H1 (cell line): ENCODE results near the gene ANKRD31. TPM values are rescaled to one million over a fixed set of nuclear protein-coding genes. Genes with fewer than 3 reads are reported as not detected.

ENCODE experiments used
- CTCF ChIA-PET: fragments of 300-600 bp; sonication (Branson Sonifier 250); formaldehyde crosslinking; loops from one replicate; lab custom pipeline; 2021; ENCODE audit not compliant: partially characterized antibody; lab: Charles Lee
- POLR2A ChIA-PET: fragments of 300-600 bp; sonication (Branson Sonifier 250); formaldehyde crosslinking; loops from one replicate; lab custom pipeline; 2021; ENCODE audit warnings: inconsistent platforms; ENCODE audit not compliant: partially characterized antibody; lab: Charles Lee
- DNase-seq, 2 experiments: peaks; one replicate each; pipeline versions ENCODE4 v3.0.0 to v3.0.0-alpha.2; 2010 to 2022; ENCODE audit warnings: low spot score in 2 of 2, low read depth in 1 of 2, mixed read lengths in 1 of 2
- FAIRE-seq: peaks from 2 replicates; lab custom pipeline; 2011; peaks lifted over from hg19 to GRCh38; lab: Jason Lieb, UNC
- H2AFZ ChIP-seq: 2 replicates; pipeline ENCODE4 v1.8.1; 2012; ENCODE audit warnings: low read length, inconsistent platforms
- H2AK5ac ChIP-seq: 2 replicates; pipeline ENCODE4 v1.6.1; 2013; ENCODE audit warnings: low read depth, low read length
- H2BK120ac ChIP-seq: replicated peaks from 2 replicates; pipeline ENCODE3; 2013; ENCODE audit warnings: low read depth, low read length, inconsistent platforms
- H2BK12ac ChIP-seq: 2 replicates; pipeline ENCODE4 v1.6.1; 2013; ENCODE audit warnings: low read depth, low read length
- H2BK15ac ChIP-seq: 2 replicates; pipeline ENCODE4 v1.6.1; 2013; ENCODE audit warnings: low read length
- H2BK20ac ChIP-seq: 2 replicates; pipeline ENCODE4 v1.6.1; 2013; ENCODE audit warnings: low read length
- H2BK5ac ChIP-seq: 2 replicates; pipeline ENCODE4 v1.6.1; 2013; ENCODE audit warnings: low read depth, low read length
- H3K14ac ChIP-seq: 2 replicates; pipeline ENCODE4 v1.6.1; 2013; ENCODE audit warnings: inconsistent platforms; ENCODE audit not compliant: insufficient read length
- H3K18ac ChIP-seq: 2 replicates; pipeline ENCODE4 v1.6.1; 2013; ENCODE audit warnings: low read length; ENCODE audit errors: extremely low read depth
- H3K23ac ChIP-seq: 2 replicates; pipeline ENCODE4 v1.6.1; 2013; ENCODE audit warnings: inconsistent platforms; ENCODE audit not compliant: insufficient read length
- H3K23me2 ChIP-seq: 2 replicates; pipeline ENCODE4 v1.6.1; 2013; ENCODE audit warnings: low read depth, low read length
- H3K27ac ChIP-seq: 2 replicates; pipeline ENCODE4 v1.6.1; 2011; ENCODE audit warnings: low read depth, low read length, inconsistent platforms
- H3K27me3 ChIP-seq, 4 experiments: replicated peaks in 1 of 4; 1 replicate in 1 of 4; 2 replicates in 3 of 4; pipeline versions ENCODE4 v1.6.1 to v1.8.1; 2011 to 2013; ENCODE audit warnings: low read length in 3 of 4, mild to moderate bottlenecking in 3 of 4, inconsistent platforms in 2 of 4, mixed read lengths in 2 of 4, moderate library complexity in 1 of 4; ENCODE audit not compliant: control insufficient read depth in 3 of 4, insufficient read depth in 3 of 4; ENCODE audit errors: extremely low read depth in 1 of 4
- H3K36me3 ChIP-seq, 4 experiments: 2 replicates each; pipeline versions ENCODE4 v1.6.1 to v1.8.1; 2011 to 2013; ENCODE audit warnings: mild to moderate bottlenecking in 4 of 4, low read length in 3 of 4, moderate library complexity in 2 of 4, control low read depth in 1 of 4, inconsistent platforms in 1 of 4; ENCODE audit not compliant: insufficient read depth in 4 of 4, control insufficient read depth in 2 of 4
- H3K4ac ChIP-seq: replicated peaks from 2 replicates; pipeline ENCODE3; 2013; ENCODE audit warnings: low read length, low read depth, mixed read lengths, inconsistent platforms; ENCODE audit not compliant: insufficient read length
- H3K4me1 ChIP-seq, 4 experiments: replicated peaks in 1 of 4; 1 replicate in 1 of 4; 2 replicates in 3 of 4; pipeline versions ENCODE4 v1.6.1 to v1.8.1; 2011 to 2013; ENCODE audit warnings: low read length in 3 of 4, inconsistent platforms in 2 of 4, mixed read lengths in 1 of 4; ENCODE audit not compliant: insufficient read depth in 4 of 4, control insufficient read depth in 3 of 4
- H3K4me2 ChIP-seq, 2 experiments: 2 replicates each; pipeline versions ENCODE4 v1.6.1 to v1.8.1; 2011 to 2013; ENCODE audit warnings: low read depth in 2 of 2, low read length in 2 of 2, control low read depth in 1 of 2, inconsistent platforms in 1 of 2, mild to moderate bottlenecking in 1 of 2; ENCODE audit not compliant: insufficient read depth in 1 of 2
- H3K4me3 ChIP-seq, 4 experiments: fragments of 200-600, 300-600 bp in 1 of 4; sonication (generic), shearing (Covaris generic), sonication (Bioruptor Twin) in 1 of 4; 2 replicates each; pipeline versions ENCODE4 v1.5.1 to v1.8.1; 2011 to 2016; ENCODE audit warnings: low read length in 4 of 4, low read depth in 3 of 4, control low read depth in 2 of 4, inconsistent platforms in 2 of 4, mild to moderate bottlenecking in 2 of 4, mixed read lengths in 1 of 4, moderate library complexity in 1 of 4; ENCODE audit not compliant: insufficient read depth in 2 of 4; ENCODE audit errors: extremely low read depth in 1 of 4
- H3K56ac ChIP-seq: replicated peaks from 2 replicates; pipeline ENCODE3; 2013; ENCODE audit warnings: low read depth, mild to moderate bottlenecking, mixed read lengths, low read length, inconsistent platforms; ENCODE audit not compliant: insufficient read length
- H3K79me1 ChIP-seq: 2 replicates; pipeline ENCODE4 v1.6.1; 2013; ENCODE audit warnings: low read depth, low read length, control low read depth
- H3K79me2 ChIP-seq, 2 experiments: 2 replicates each; pipeline versions ENCODE4 v1.6.1 to v1.8.1; 2012 to 2013; ENCODE audit warnings: low read length in 2 of 2, mild to moderate bottlenecking in 2 of 2, inconsistent platforms in 1 of 2; ENCODE audit not compliant: insufficient read depth in 2 of 2, control insufficient read depth in 1 of 2
- H3K9ac ChIP-seq, 4 experiments: replicated peaks in 1 of 4; 1 replicate in 1 of 4; 2 replicates in 3 of 4; pipeline versions ENCODE4 v1.6.1 to v1.8.1; 2011 to 2013; ENCODE audit warnings: low read depth in 3 of 4, low read length in 3 of 4, control low read depth in 2 of 4, mild to moderate bottlenecking in 2 of 4, moderate library complexity in 2 of 4, inconsistent platforms in 1 of 4; ENCODE audit errors: extremely low read depth in 1 of 4
- H3K9me3 ChIP-seq, 2 experiments: 2 replicates each; pipeline versions ENCODE4 v1.6.1 to v1.8.1; 2012 to 2013; ENCODE audit warnings: mild to moderate bottlenecking in 2 of 2, moderate library complexity in 2 of 2, control low read depth in 1 of 2, inconsistent platforms in 1 of 2, low read depth in 1 of 2, low read length in 1 of 2, mixed read lengths in 1 of 2; ENCODE audit not compliant: insufficient read depth in 2 of 2
- H4K20me1 ChIP-seq, 2 experiments: replicated peaks in 1 of 2; 2 replicates each; pipeline versions ENCODE3 to v1.8.1; 2011 to 2013; ENCODE audit warnings: inconsistent platforms in 2 of 2, low read length in 2 of 2, mild to moderate bottlenecking in 1 of 2; ENCODE audit not compliant: insufficient read depth in 2 of 2, control insufficient read depth in 1 of 2
- H4K5ac ChIP-seq: 2 replicates; pipeline ENCODE4 v1.6.1; 2013; ENCODE audit warnings: low read length, low read depth, mixed read lengths, inconsistent platforms; ENCODE audit not compliant: insufficient read length
- H4K8ac ChIP-seq: 2 replicates; pipeline ENCODE4 v1.8.0; 2013; ENCODE audit warnings: mild to moderate bottlenecking, moderate library complexity, low read length, inconsistent platforms; ENCODE audit not compliant: insufficient read depth; ENCODE audit errors: extremely low read depth
- H4K91ac ChIP-seq: replicated peaks from 2 replicates; pipeline ENCODE3; 2013; ENCODE audit warnings: low read length, mixed read lengths, inconsistent platforms; ENCODE audit not compliant: insufficient read length
- ASH2L ChIP-seq: fragments of 200-600, 300-600 bp; sonication (generic); IDR thresholded peaks from one replicate; pipeline ENCODE4 v1.7.1; 2017; ENCODE audit warnings: low read length
- CREB1 ChIP-seq: IDR thresholded peaks from 2 replicates; pipeline ENCODE4 v1.6.1; 2012; ENCODE audit warnings: inconsistent platforms
- CTBP2 ChIP-seq: IDR thresholded peaks from 2 replicates; pipeline ENCODE4 v1.7.0; 2011; ENCODE audit warnings: borderline replicate concordance, mild to moderate bottlenecking, moderate library complexity, mixed read lengths, low read length; ENCODE audit not compliant: insufficient read depth, insufficient read length
- EGR1 ChIP-seq: IDR thresholded peaks from 2 replicates; pipeline ENCODE4 v1.6.1; 2011; ENCODE audit warnings: low read depth, low read length, borderline replicate concordance
- GTF2F1 ChIP-seq: IDR thresholded peaks from 2 replicates; pipeline ENCODE4 v1.6.1; 2012; ENCODE audit warnings: low read depth, low read length, improper control_type of control experiment, borderline replicate concordance
- NANOG ChIP-seq: IDR thresholded peaks from 2 replicates; pipeline ENCODE4 v1.6.1; 2011; ENCODE audit warnings: low read length, low read depth, mild to moderate bottlenecking, inconsistent platforms; ENCODE audit not compliant: insufficient read depth, poor library complexity, severe bottlenecking
- NRF1 ChIP-seq: IDR thresholded peaks from 2 replicates; pipeline ENCODE4 v1.6.1; 2011; ENCODE audit warnings: mild to moderate bottlenecking, low read depth, low read length, improper control_type of control experiment
- SP1 ChIP-seq: IDR thresholded peaks from 2 replicates; pipeline ENCODE4 v1.6.1; 2011; ENCODE audit warnings: low read depth, low read length
- TBP ChIP-seq: IDR thresholded peaks from 2 replicates; pipeline ENCODE4 v1.6.1; 2011; ENCODE audit warnings: low read depth, low read length, improper control_type of control experiment
- polyA plus RNA-seq, 7 experiments: library from polyadenylated mRNA; depleted of rRNA in 3 of 7; stranded (reverse) in 5 of 7; unstranded in 2 of 7; fragments of >200 nt in 5 of 7; fragments of 200-250 nt in 2 of 7; gene quantifications; 1 replicate in 5 of 7; 2 replicates in 1 of 7; 4 replicates in 1 of 7; pipeline versions ENCODE4 v1.2.1 to v1.2.3, GENCODE V29; 2011 to 2013; ENCODE audit warnings: missing spikeins in 2 of 7, mixed read lengths in 2 of 7
- total RNA-seq: library from RNA; stranded (reverse); fragmentation: NEBNext Ultra II Directional; extraction: Animal tissue kit (Norgen Biotek cat#: 25700); gene quantifications from 2 replicates; pipeline ENCODE4 v1.2.1, GENCODE V29; 2021
- TF ChIP-seq, protein P1 (sequence below), 3 experiments: IDR thresholded peaks; 1 replicate in 2 of 3; 2 replicates in 1 of 3; pipeline versions ENCODE4 v1.5.1 to v1.6.1; 2011; ENCODE audit warnings: low read length in 3 of 3, mild to moderate bottlenecking in 3 of 3, inconsistent platforms in 2 of 3, low read depth in 1 of 3, moderate library complexity in 1 of 3; ENCODE audit not compliant: insufficient read depth in 1 of 3; ENCODE audit errors: control extremely low read depth in 1 of 3
- TF ChIP-seq, protein P2 (sequence below): IDR thresholded peaks from 2 replicates; pipeline ENCODE4 v1.6.1; 2011; ENCODE audit warnings: low read depth, mild to moderate bottlenecking, low read length; ENCODE audit not compliant: insufficient read depth

The ANKRD31 gene
- total and polyA plus RNA-seq, 2 of the 8 experiments (the other 6 are each of a cell fraction or from before 2014, with no cell fraction given) = 0.05 to 0.06 TPM

DNA sequence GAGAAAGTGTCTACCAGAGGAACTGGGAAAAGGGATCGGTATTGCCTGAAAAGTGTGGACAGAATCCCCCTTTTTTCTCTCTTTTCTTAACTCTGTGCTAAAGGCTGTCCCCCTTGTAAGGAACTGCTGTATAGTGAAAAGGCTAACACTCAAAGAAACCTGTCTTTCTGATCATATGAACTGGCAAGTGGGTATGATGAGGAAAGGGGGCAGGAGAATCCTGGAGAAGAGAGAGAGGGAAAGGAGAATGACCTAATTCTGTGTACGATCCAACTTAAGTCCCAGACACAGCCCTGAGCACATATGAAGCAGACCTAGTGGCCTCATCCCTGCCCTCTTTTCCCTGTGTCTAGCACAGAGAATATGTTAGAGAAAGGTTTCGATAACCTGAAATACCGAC lies 967 bp downstream of the ANKRD31 start (continued):
- TF ChIP-seq NANOG = no peak

DNA sequence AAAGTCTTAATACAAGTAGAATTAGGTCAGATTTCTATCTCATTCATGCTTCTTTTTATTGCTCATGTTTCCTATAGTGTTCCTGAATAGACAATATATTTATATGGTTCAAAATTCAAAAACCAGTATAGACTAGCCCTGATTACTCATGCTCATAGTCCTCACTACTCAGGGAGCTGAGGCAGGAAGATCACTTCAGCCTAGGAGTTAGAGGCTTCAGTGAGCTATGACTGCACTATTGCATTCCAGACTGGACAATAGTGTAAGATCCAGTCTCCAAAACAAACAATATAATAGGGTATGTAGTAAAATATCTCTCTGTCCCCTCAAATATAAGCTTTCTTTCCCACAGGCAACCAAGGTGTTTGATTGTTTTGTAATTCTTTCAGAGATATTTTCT lies 2.4 kb downstream of the ANKRD31 start:
- H3K79me2 ChIP-seq = no peaks in the 10 kb centered on the region
- H3K56ac ChIP-seq = no peak overlapping the region
- POLR2A ChIA-PET = no interaction called here
- H4K91ac ChIP-seq = no peak overlapping the region
- H3K27me3 ChIP-seq = no peaks in the 10 kb centered on the region
- no peak overlapping the region for H2BK20ac ChIP-seq
- H4K5ac ChIP-seq = no peak overlapping the region
- no peak overlapping the region for H2BK5ac ChIP-seq
- H3K79me1 ChIP-seq = no peaks in the 10 kb centered on the region
- no peak overlapping the region for H3K4me3 ChIP-seq
- H3K4ac ChIP-seq = no peak overlapping the region
- H3K23me2 ChIP-seq = peaks cover 2% of the 10 kb centered on the region
- H3K23ac ChIP-seq = no peak overlapping the region
- H2BK15ac ChIP-seq = no peak overlapping the region
- no peak overlapping the region for H4K8ac ChIP-seq
- H4K20me1 ChIP-seq = no peaks in the 10 kb centered on the region
- H3K4me1 ChIP-seq = peaks cover 3 to 11% (median 7%) of the 10 kb centered on the region in 4 experiments
- TF ChIP-seq SP1 = no peak
- TF ChIP-seq NRF1 = no peak
- no peak for TF ChIP-seq CREB1
- TF ChIP-seq GTF2F1 = no peak
- TF ChIP-seq, protein P1, sequence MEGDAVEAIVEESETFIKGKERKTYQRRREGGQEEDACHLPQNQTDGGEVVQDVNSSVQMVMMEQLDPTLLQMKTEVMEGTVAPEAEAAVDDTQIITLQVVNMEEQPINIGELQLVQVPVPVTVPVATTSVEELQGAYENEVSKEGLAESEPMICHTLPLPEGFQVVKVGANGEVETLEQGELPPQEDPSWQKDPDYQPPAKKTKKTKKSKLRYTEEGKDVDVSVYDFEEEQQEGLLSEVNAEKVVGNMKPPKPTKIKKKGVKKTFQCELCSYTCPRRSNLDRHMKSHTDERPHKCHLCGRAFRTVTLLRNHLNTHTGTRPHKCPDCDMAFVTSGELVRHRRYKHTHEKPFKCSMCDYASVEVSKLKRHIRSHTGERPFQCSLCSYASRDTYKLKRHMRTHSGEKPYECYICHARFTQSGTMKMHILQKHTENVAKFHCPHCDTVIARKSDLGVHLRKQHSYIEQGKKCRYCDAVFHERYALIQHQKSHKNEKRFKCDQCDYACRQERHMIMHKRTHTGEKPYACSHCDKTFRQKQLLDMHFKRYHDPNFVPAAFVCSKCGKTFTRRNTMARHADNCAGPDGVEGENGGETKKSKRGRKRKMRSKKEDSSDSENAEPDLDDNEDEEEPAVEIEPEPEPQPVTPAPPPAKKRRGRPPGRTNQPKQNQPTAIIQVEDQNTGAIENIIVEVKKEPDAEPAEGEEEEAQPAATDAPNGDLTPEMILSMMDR (IDR thresholded peaks at IDR 0.05; ENCODE audit: control extremely low read depth in 1 of 3, insufficient read depth in 1 of 3, low read depth in 1 of 3, low read length in 3 of 3) = no peak
- TF ChIP-seq CTBP2 = no peak
- no peak for TF ChIP-seq EGR1
- TF ChIP-seq, protein P2, sequence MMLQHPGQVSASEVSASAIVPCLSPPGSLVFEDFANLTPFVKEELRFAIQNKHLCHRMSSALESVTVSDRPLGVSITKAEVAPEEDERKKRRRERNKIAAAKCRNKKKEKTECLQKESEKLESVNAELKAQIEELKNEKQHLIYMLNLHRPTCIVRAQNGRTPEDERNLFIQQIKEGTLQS = no peak
- no peak for TF ChIP-seq ASH2L
- TF ChIP-seq TBP = no peak
- no peak overlapping the region for H3K14ac ChIP-seq
- no peak overlapping the region for H2BK120ac ChIP-seq
- FAIRE-seq (no peak), DNase-seq (no peak)
- CTCF ChIA-PET = interaction anchor here (1.1 kb wide), 1 partner anchor 231 kb away, joined by 3 read pairs; no protein-coding TSS in a partner anchor
- H2AFZ ChIP-seq = no peak overlapping the region
- no peak overlapping the region for H3K27ac ChIP-seq
- no peak overlapping the region for H3K4me2 ChIP-seq
- no peak overlapping the region for H3K18ac ChIP-seq
- H3K36me3 ChIP-seq = no peaks in the 10 kb centered on the region
- H2BK12ac ChIP-seq = no peak overlapping the region
- no peaks in the 10 kb centered on the region for H3K9me3 ChIP-seq
- no peak overlapping the region for H3K9ac ChIP-seq
- no peak overlapping the region for H2AK5ac ChIP-seq
